G401 (cell line): ENCODE results near the gene TMEM184C. TPM values are rescaled to one million over a fixed set of nuclear protein-coding genes. Genes with fewer than 3 reads are reported as not detected.

Source experiments
- DNase-seq: peaks from one replicate; pipeline ENCODE4 v3.0.0-alpha.2; 2015; ENCODE audit warnings: low spot score
- in situ Hi-C: cut with HindIII; loops from 2 replicates; pipeline ENCODE4 v1.10.0; 2016; ENCODE audit warnings: low sequenced_read_pairs, mixed read lengths
- total RNA-seq: library from RNA; depleted of rRNA; stranded (reverse); fragments of >200 nt; shearing (Covaris generic); gene quantifications from 2 replicates; pipeline ENCODE4 v1.2.3, GENCODE V29; 2014

The TMEM184C gene
- total RNA-seq, 1 experiment from 2014 or later, result 20.3 TPM

- in situ Hi-C loops, result no loop called here
Measured at GRCh38 chr4:147640331-147640730, 23.1 kb downstream of the TMEM184C start.

GRCh38 chr4:147643616-147644015 lies 26.4 kb downstream of the TMEM184C start:
- in situ Hi-C loops, result no loop called here

More at GRCh38 chr4:147640331-147640730, 23.1 kb downstream of the TMEM184C start:
- DNase-seq, result no peak

DNA sequence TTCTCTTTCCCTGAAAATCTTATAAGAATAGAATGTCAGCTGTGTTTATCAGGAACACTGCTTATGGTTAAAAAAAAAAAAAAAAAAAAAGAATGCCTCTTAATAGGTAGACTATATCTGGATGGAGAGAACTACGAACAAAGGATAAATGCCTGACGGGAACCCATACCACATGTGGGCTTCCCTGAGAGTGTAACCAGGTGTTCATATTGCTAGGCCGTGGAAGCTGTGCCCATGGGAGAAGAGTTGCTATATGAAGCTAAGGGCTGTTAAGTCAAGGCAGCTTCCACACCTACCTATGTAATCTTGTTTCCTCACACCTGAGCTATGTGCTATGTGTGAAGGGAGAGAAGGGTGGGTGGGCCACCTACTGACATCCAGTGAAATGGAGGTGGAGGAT lies 27.3 kb downstream of the TMEM184C start:
- DNase-seq, result no peak
- in situ Hi-C loops, result no loop called here

More at GRCh38 chr4:147643616-147644015, 26.4 kb downstream of the TMEM184C start:
- no peak for DNase-seq

DNA sequence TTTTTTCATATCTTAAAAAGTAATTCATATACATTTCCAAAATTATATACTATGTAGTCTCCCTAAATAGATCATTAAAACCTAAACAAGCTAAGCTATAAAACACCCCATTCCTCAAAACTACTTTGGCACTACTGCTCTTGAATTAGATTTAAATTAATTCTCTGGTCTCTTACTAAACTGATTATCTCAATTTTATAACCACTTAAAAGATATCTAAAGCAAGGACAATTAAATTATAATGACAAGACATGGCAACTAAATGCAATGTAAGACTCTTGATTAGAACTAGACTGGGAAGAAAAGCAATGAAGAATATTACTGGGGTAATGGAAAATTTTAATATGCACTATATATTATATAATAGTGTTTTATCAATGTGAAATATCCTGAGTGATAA lies 27.9 kb downstream of the TMEM184C start:
- in situ Hi-C loops, result no loop called here
- DNase-seq, result no peak

GRCh38 chr4:147648656-147649055 lies 31.5 kb downstream of the TMEM184C start:
- in situ Hi-C loops, result no loop called here

DNA sequence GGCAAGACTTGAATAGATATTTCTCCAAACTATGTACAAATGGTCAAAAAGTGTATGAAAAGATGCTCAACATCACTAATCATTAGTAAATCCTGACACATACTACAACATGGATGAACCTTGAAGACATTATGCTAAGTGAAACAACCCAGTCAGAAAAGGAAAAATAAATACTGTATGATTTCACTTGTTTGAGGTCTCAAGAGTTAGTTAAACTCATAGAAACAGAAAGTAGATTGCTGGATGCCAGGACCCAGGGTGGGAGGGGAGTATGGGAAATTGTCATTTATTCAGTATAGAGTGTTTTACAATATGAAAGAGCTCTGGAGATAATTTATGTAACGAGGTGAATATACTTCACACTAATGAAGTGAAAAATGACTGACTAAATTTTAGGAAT lies 34.4 kb downstream of the TMEM184C start:
- in situ Hi-C loops, result no loop called here
- DNase-seq, result no peak

More at GRCh38 chr4:147648656-147649055, 31.5 kb downstream of the TMEM184C start:
- DNase-seq, result no peak

DNA sequence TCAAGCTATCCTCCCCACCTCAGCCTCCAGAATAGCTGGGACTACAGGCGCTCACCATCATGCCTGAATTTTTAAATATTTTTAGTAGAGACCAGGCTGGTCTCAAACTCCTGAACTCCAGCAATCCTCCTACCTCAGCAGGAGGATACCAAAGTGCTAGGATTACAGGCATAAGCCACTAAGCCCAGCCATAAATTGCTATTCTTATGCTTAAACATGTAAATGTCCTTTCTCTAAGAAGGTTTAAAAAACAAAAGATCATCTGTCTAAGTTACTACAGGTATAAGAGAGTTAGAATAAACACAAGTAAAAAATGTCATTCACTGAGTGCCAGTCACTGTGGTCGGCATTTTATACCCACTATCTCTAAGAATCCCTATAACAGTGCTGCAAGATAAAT lies 38.4 kb downstream of the TMEM184C start:
- in situ Hi-C loops, result no loop called here
- DNase-seq, result no peak

GRCh38 chr4:147658501-147658900 lies 41.3 kb downstream of the TMEM184C start:
- DNase-seq, result no peak
- in situ Hi-C loops, result no loop called here

DNA sequence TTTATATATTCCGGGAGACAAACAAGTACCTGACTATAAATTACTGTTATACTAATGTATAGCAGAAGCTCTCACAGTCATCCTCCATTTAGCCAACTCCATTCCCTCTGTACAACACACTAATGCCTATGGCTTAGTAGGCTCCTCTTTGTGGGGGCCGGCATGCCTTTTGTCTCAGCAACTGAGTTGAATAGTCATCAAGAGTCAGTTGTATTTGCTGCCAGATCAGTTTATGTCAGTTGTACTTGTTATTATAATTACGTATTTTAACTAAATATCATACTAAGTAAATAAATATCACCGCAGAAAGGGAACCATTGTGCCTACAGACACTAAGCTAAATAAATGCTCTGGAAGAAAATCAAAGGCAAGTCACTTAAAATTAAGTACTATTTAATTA lies 56.9 kb downstream of the TMEM184C start:
- DNase-seq, result no peak
- in situ Hi-C loops, result no loop called here

- in situ Hi-C loops, result no loop called here
Measured at GRCh38 chr4:147674496-147674895, 57.3 kb downstream of the TMEM184C start.

DNA sequence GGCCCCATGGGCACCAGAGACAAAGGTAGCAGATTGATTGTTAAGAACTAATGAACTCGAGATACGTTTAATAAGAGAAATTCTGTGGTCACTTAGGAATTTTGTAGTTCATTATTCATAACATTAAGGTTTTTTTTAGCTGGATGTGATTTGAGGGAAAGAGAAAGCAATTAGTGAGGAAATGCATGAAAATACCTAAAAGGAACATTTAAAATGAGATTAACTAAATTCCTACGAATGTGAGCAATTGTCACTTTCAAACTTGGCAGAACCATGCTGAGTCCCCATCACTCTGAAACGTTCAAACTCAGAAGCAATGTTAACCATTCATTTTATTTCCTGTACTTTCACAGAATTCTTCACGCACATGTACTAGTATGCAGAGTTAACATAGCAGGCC lies 60.9 kb downstream of the TMEM184C start:
- in situ Hi-C loops, result no loop called here
- DNase-seq, result no peak

More at GRCh38 chr4:147674496-147674895, 57.3 kb downstream of the TMEM184C start:
- no peak for DNase-seq

DNA sequence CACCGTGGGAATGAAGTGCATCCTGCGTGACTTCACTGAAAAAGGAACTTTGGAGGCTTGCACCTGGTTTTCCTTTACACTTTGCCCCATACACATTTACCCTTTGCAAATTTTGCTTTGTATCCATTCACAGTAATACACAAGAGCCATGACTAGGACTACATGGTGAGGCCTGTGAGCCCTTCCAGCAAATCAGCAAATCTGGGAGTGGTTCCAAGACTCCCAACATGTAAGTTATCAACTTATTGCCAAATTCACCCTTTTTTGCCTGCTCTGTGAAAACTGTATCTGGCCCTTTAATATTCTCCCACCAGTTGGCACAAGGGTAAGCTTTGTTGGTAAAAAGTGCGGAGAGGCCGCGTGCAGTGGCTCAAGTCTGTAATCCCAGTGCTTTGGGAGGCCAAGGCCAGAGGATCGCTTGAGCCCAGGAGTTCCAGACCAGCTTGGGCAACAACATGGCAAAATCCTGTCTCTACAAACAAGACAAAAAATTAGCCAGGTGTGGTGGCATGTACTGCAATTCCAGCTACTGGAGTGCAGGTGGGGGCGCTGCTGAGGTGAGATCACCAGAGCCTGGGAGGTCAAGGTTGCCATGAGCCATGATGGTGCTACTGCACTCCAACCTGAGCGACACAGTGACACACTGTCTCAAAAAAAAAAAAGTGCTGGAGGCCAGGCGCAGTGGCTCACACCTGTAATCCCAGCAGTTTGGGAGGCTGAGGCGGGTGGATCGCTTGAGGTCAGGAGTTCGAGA lies 61.8 kb downstream of the TMEM184C start:
- in situ Hi-C loops, result no loop called here
- DNase-seq, result peak; percentile 11

DNA sequence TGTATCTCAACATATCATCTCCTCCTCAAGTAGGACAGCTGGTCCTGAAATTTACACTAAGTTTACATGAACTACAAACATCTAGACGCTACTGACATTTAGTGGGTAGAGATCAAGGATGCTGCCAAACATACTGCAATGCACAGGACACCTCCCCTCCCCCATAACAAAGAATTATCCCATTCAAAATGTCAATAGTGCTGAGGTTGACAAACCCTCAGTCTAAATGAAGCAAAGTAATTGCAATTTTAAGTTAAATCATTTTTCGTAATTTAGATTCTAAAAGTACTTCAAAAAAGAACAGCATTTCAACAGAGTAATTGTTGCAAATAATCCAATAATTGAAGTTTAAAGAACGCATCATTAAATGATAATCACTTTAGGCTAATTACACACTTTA lies 65.6 kb downstream of the TMEM184C start:
- DNase-seq, result peak; percentile 22
- in situ Hi-C loops, result no loop called here

DNA sequence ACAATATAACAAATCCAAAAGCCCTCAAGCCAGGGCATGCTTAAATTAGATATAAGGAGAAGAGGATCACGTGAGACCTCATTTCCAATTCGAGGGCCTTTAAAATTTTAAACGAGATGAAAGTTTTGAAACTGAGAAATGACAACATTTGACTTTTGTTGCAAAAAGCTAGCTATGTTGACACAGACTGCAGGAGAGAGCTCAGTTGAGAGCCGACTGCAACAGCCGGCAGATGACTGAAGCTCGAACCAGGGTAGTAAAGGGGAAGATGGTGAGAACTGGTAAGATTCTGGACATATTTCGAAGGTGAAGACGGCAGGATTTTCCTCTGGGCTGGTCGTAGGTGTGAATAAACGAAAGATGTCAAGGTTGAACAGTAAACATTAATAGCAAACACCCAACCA lies 66.0 kb downstream of the TMEM184C start:
- peak; percentile 55 for DNase-seq
- in situ Hi-C loops, result no loop called here

DNA sequence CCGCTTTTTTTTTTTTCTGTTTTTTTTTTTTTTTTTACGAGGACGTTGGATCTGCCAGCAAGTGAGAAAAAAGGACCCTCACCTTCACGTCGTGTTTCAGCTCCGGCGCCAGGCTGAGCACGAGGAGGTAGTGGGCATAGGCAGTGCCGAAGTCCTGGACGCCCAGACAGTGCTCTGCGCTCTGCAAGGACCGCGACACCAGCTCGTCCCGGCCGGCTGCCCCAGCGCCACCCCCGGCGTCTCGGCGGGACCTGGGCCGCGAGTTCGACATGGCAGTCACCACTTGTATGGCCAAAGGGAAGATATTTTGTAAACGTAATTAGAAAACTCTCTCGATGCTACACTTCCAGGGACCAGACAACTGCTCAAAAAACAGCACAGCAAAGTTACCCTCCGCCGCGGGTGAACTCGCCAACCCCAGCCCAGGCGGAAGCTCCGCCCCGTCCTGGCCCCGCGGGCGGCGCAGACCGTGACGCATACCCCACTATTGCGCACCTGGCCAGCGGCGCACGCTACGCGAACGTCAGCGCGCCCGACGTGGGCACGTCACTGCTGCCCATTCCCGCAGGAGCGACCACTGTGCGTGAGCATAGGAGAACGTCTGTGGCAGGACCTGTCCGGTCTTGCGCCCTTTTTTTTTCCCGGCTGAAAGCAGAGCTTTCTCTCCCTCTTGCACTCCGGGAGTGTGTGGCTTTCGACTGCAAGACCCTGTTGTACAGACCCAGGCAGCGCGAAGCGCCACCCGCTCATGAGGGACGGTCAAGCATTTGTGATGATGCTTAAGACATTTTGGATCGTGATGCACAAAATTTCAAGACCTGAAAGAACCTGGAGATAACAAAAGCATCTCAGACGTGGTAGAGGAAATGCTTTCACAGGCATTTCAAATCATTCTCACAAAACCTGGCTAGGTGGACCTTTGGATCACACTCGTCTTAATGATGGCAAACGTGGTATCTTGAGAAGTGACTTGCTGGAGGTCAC lies 66.8 kb downstream of the TMEM184C start, which contains the start of gene PRMT9:
Gene PRMT9 (minus strand): TSS at position 447 of the 984 bp plus-strand sequence. CDS start 176 bp downstream, at position 271.
- in situ Hi-C loops, result no loop called here
- peak; percentile 90 for DNase-seq

- no peak for DNase-seq
Measured at GRCh38 chr4:147689067-147689466, 71.9 kb downstream of the TMEM184C start.

DNA sequence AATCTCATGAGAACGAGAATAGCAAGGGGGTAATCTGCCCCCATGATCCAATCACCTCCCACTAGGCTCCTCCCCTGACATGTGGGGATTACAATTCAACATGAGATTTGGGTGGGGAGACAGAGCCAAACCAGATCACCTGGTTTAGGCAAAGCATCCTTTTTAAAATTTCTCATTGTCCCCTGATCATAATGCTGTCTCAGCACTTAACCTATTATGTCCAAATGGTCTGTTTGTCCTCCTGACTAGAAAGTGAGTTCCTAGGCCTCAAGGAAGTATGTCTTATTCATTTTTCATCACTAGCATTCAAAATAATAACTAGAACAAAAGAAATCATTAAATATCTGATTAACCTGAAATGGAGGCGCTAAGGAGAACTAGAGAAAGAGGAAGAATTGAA lies 74.6 kb downstream of the TMEM184C start:
- in situ Hi-C loops, result no loop called here
- no peak for DNase-seq

More at GRCh38 chr4:147689067-147689466, 71.9 kb downstream of the TMEM184C start:
- in situ Hi-C loops, result no loop called here

DNA sequence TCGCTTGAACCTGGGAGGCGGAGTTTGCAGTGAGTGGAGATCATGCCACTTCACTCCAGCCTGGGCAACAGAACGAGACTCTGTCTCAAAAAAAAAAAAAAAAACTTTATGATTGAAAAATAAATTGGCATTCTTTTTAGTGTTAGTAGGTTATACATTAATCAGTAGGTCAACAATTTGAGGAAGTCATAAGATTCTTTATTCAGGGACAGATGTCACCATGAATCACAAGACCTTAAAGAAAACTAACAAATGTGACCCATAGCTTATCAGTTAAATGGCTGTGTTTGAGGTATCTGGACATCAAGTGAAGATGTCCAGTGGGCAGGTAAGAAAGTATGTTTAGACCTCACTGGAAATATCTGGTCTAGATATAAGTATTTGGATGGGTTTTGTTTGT lies 76.0 kb downstream of the TMEM184C start:
- no peak for DNase-seq
- in situ Hi-C loops, result no loop called here

DNA sequence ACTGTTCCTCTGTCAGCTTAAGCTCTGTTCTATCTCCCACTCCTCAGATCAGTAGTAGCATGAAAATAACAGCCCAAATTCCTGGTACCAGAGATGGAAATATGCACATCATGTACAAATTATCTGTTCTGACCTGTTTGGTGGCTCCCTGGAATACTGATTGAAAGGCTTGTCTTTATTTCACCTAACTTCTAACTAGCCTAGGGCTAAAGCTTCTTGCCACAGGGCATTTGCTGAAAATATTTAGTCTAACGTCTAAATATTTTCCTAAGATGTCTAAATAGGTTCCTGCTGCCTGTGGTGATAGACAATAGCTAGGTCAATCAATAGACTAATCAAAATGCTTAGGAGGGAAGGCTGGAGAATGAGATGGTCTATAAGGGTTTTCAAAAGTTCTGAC lies 79.7 kb downstream of the TMEM184C start:
- no peak for DNase-seq
- in situ Hi-C loops, result no loop called here

DNA sequence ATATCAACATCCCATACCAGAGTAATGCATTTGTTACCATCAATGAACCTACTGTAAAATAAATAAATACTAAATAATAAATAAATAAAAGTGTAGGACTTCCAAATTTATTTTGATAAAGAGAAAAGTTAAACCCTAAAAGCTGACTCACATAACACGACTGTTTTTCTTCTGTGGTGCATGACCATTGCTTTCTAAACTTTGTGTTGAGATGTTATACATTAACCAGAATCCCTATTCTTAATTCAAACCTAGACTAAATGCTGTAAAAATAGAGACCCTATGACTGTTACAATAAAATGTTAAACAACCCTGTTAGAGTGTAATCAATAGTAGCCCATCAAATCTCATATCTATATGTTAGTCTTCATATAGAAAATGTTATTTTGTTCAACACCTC lies 87.6 kb downstream of the TMEM184C start:
- DNase-seq, result no peak
- in situ Hi-C loops, result no loop called here
